WTC11 (cell line): ENCODE data around the gene SCN4A.

Experiments
- AR ChIP-seq: fragments of 250-450 bp; sonication (Bioruptor Pico); IDR thresholded peaks from 2 replicates; pipeline ENCODE4 v1.9.0; 2021; ENCODE audit warnings: mild to moderate bottlenecking
- CTCF ChIP-seq: fragments of 200-600 bp; IDR thresholded peaks from 2 replicates; pipeline ENCODE4 v1.8.0; 2022; ENCODE audit warnings: antibody characterized with exemption
- ELF4 ChIP-seq: sonication (generic); formaldehyde crosslinking; IDR thresholded peaks from 2 replicates; pipeline ENCODE4 v1.8.1; 2022; ENCODE audit warnings: low read depth, mild to moderate bottlenecking, moderate library complexity, missing genetic modification reagents
- FOXK1 ChIP-seq: sonication (generic); formaldehyde crosslinking; IDR thresholded peaks from 2 replicates; pipeline ENCODE4 v1.8.0; 2022; ENCODE audit warnings: mild to moderate bottlenecking, moderate library complexity, missing genetic modification reagents
- JUN ChIP-seq: sonication (generic); formaldehyde crosslinking; IDR thresholded peaks from 2 replicates; pipeline ENCODE4 v1.8.0; 2023; ENCODE audit warnings: mild to moderate bottlenecking, missing genetic modification reagents
- USF2 ChIP-seq: sonication (generic); formaldehyde crosslinking; IDR thresholded peaks from 2 replicates; pipeline ENCODE4 v1.8.1; 2023; ENCODE audit warnings: mild to moderate bottlenecking, missing genetic modification reagents, moderate library complexity
- ZNF138 ChIP-seq: sonication (generic); formaldehyde crosslinking; conservative IDR thresholded peaks from 2 replicates; pipeline ENCODE4 v1.8.1; 2022; ENCODE audit warnings: mild to moderate bottlenecking, moderate library complexity, missing genetic modification reagents

GRCh38 chr17:64003526-64004121 is 30.9 kb upstream of the SCN4A start:
- TF ChIP-seq CTCF = no peak
- no peak for TF ChIP-seq AR (CRISPR knock-in tag)
- no peak for TF ChIP-seq JUN (CRISPR knock-in tag)
- no peak for TF ChIP-seq USF2 (CRISPR knock-in tag)
- TF ChIP-seq ZNF138 (CRISPR knock-in tag) = no peak
- no peak for TF ChIP-seq ELF4 (CRISPR knock-in tag)
- TF ChIP-seq FOXK1 (CRISPR knock-in tag) = no peak
